SJCRH30 (cell line): ENCODE results near the gene RAF1. TPM values are rescaled to one million over a fixed set of nuclear protein-coding genes. Genes with fewer than 3 reads are reported as not detected.
"Not testable (repeated sequence)": the region's sequence is repeated elsewhere in the genome, so short reads cannot be mapped to it uniquely, and the experiment has no call there.

Experiments
- DNase-seq, 2 experiments: peaks; one replicate each; pipeline ENCODE4 v3.0.0-alpha.2; 2015 to 2020
- H3K27ac ChIP-seq: fragments of 250-450 bp; sonication (Bioruptor Pico); 2 replicates; pipeline ENCODE4 v1.5.1; 2020; ENCODE audit warnings: mild to moderate bottlenecking, moderate library complexity
- H3K27me3 ChIP-seq: fragments of 250-450 bp; sonication (Bioruptor Pico); 2 replicates; pipeline ENCODE4 v1.5.1; 2020; ENCODE audit warnings: mild to moderate bottlenecking, moderate library complexity
- H3K36me3 ChIP-seq: fragments of 250-450 bp; sonication (Bioruptor Pico); 2 replicates; pipeline ENCODE4 v1.5.1; 2020; ENCODE audit warnings: mild to moderate bottlenecking, moderate library complexity
- H3K4me1 ChIP-seq: fragments of 250-450 bp; sonication (Bioruptor Pico); 2 replicates; pipeline ENCODE4 v1.5.1; 2020; ENCODE audit warnings: mild to moderate bottlenecking, moderate library complexity
- H3K4me3 ChIP-seq: fragments of 250-450 bp; sonication (Bioruptor Pico); 2 replicates; pipeline ENCODE4 v1.5.1; 2020; ENCODE audit warnings: mild to moderate bottlenecking, moderate library complexity
- H3K9me3 ChIP-seq: fragments of 250-450 bp; sonication (Bioruptor Pico); replicated peaks from 2 replicates; pipeline ENCODE4 v1.5.1; 2020; ENCODE audit warnings: mild to moderate bottlenecking, moderate library complexity
- total RNA-seq: library from RNA; depleted of rRNA; stranded (reverse); fragments of >200 nt; shearing (Covaris generic); gene quantifications from 2 replicates; pipeline ENCODE4 v1.2.3, GENCODE V29; 2014

Gene RAF1
- total RNA-seq, 1 experiment from 2014 or later, result 129 TPM

- H3K27ac ChIP-seq, result no peak overlapping the region
- peaks cover 5% of the 10 kb centered on the region; the same call in 1 of the 2 replicates for H3K4me1 ChIP-seq
- H3K4me3 ChIP-seq, result no peak overlapping the region
- H3K36me3 ChIP-seq, result no peaks in the 10 kb centered on the region
- no peaks in the 10 kb centered on the region for H3K9me3 ChIP-seq
- 0 out of 2 replicates have a peak, but pooled peaks cover 2% of the 10 kb centered on the region for H3K27me3 ChIP-seq
- no peak for DNase-seq
Observed at GRCh38 chr3:12689997-12690711, 26.2 kb upstream of the RAF1 start.

- DNase-seq, result no peak
- no peak overlapping the region for H3K4me3 ChIP-seq
- no peak overlapping the region for H3K27ac ChIP-seq
- H3K4me1 ChIP-seq, result peaks cover 5% of the 10 kb centered on the region; the same call in 1 of the 2 replicates
- no peaks in the 10 kb centered on the region for H3K9me3 ChIP-seq
- H3K27me3 ChIP-seq, result no peaks in the 10 kb centered on the region
- no peaks in the 10 kb centered on the region for H3K36me3 ChIP-seq
Observed at GRCh38 chr3:12687948-12688347, 24.0 kb upstream of the RAF1 start.

GRCh38 chr3:12686096-12686495 is 22.2 kb upstream of the RAF1 start:
- Histone ChIP-seq H3K27me3 (no peaks in the 10 kb centered on the region), H3K36me3 (no peaks in the 10 kb centered on the region), H3K4me3 (no peak overlapping the region), H3K4me1 (peaks cover 12% of the 10 kb centered on the region), H3K9me3 (no peaks in the 10 kb centered on the region), H3K27ac (no peak overlapping the region)
- DNase-seq, result no peak

GRCh38 chr3:12681943-12682390 is 18.1 kb upstream of the RAF1 start:
- Histone ChIP-seq H3K9me3 (no peaks in the 10 kb centered on the region), H3K4me3 (no peak overlapping the region), H3K36me3 (no peaks in the 10 kb centered on the region), H3K27me3 (no peaks in the 10 kb centered on the region), H3K27ac (no peak overlapping the region), H3K4me1 (peaks cover 15% of the 10 kb centered on the region)
- DNase-seq, result no peak

- no peaks in the 10 kb centered on the region for H3K27me3 ChIP-seq
- H3K27ac ChIP-seq, result no peak overlapping the region
- DNase-seq, result no peak
- no peaks in the 10 kb centered on the region for H3K9me3 ChIP-seq
- no peaks in the 10 kb centered on the region for H3K36me3 ChIP-seq
- no peak overlapping the region for H3K4me3 ChIP-seq
- H3K4me1 ChIP-seq, result peaks cover 15% of the 10 kb centered on the region
Observed at GRCh38 chr3:12681089-12681942, 17.4 kb upstream of the RAF1 start.

- H3K27ac ChIP-seq, result 0 out of 2 replicates have a peak overlapping the region, but pooled peaks have one; percentile 5
- DNase-seq, result peak; percentile 94 to 97
- peaks cover 15% of the 10 kb centered on the region for H3K4me1 ChIP-seq
- no peak overlapping the region for H3K4me3 ChIP-seq
- H3K36me3 ChIP-seq, result no peaks in the 10 kb centered on the region
- no peaks in the 10 kb centered on the region for H3K9me3 ChIP-seq
- H3K27me3 ChIP-seq, result no peaks in the 10 kb centered on the region
Observed at GRCh38 chr3:12679468-12679867, 15.6 kb upstream of the RAF1 start.

GRCh38 chr3:12677616-12678015 is 13.7 kb upstream of the RAF1 start:
- no peaks in the 10 kb centered on the region for H3K27me3 ChIP-seq
- H3K36me3 ChIP-seq, result no peaks in the 10 kb centered on the region
- DNase-seq, result no peak
- H3K4me3 ChIP-seq, result no peak overlapping the region
- H3K4me1 ChIP-seq, result peaks cover 22% of the 10 kb centered on the region
- H3K9me3 ChIP-seq, result no peaks in the 10 kb centered on the region
- H3K27ac ChIP-seq, result no peak overlapping the region

- no peak for DNase-seq
- H3K27me3 ChIP-seq, result no peaks in the 10 kb centered on the region
- no peaks in the 10 kb centered on the region for H3K36me3 ChIP-seq
- H3K4me3 ChIP-seq, result no peak overlapping the region
- no peak overlapping the region for H3K27ac ChIP-seq
- no peaks in the 10 kb centered on the region for H3K9me3 ChIP-seq
- H3K4me1 ChIP-seq, result peaks cover 14% of the 10 kb centered on the region
Observed at GRCh38 chr3:12675115-12675810, 11.3 kb upstream of the RAF1 start.

GRCh38 chr3:12673956-12674736 is 10.2 kb upstream of the RAF1 start:
- H3K4me3 ChIP-seq, DNase-seq, H3K36me3 ChIP-seq, H3K27ac ChIP-seq, H3K9me3 ChIP-seq, H3K27me3 ChIP-seq, H3K4me1 ChIP-seq: not testable (repeated sequence)

- H3K27me3 ChIP-seq, result no peaks in the 10 kb centered on the region
- DNase-seq, result no peak
- no peaks in the 10 kb centered on the region for H3K36me3 ChIP-seq
- H3K4me3 ChIP-seq, result no peak overlapping the region
- no peak overlapping the region for H3K27ac ChIP-seq
- H3K4me1 ChIP-seq, result peaks cover 7% of the 10 kb centered on the region; the same call in 1 of the 2 replicates
- no peaks in the 10 kb centered on the region for H3K9me3 ChIP-seq
Observed at GRCh38 chr3:12671120-12671450, 7.2 kb upstream of the RAF1 start.

GRCh38 chr3:12670365-12671119 is 6.6 kb upstream of the RAF1 start:
- no peaks in the 10 kb centered on the region for H3K9me3 ChIP-seq
- peaks cover 7% of the 10 kb centered on the region; the same call in 1 of the 2 replicates for H3K4me1 ChIP-seq
- no peak overlapping the region for H3K4me3 ChIP-seq
- H3K27ac ChIP-seq, result no peak overlapping the region
- H3K36me3 ChIP-seq, result no peaks in the 10 kb centered on the region
- H3K27me3 ChIP-seq, result no peaks in the 10 kb centered on the region
- DNase-seq, result no peak

GRCh38 chr3:12663401-12663935 is 449 bp downstream of the RAF1 start:
- H3K27ac ChIP-seq, result peak overlapping the region; percentile 98
- no peaks in the 10 kb centered on the region for H3K9me3 ChIP-seq
- no peaks in the 10 kb centered on the region for H3K27me3 ChIP-seq
- peaks cover 16% of the 10 kb centered on the region for H3K4me1 ChIP-seq
- DNase-seq, result peak; percentile 44 to 55
- H3K4me3 ChIP-seq, result peak overlapping the region; percentile 97
- no peaks in the 10 kb centered on the region for H3K36me3 ChIP-seq

- H3K27me3 ChIP-seq, result no peaks in the 10 kb centered on the region
- no peaks in the 10 kb centered on the region for H3K36me3 ChIP-seq
- H3K4me3 ChIP-seq, result peak overlapping the region; percentile 97
- H3K27ac ChIP-seq, result peak overlapping the region; percentile 98
- peak; percentile 60 to 73 for DNase-seq
- H3K9me3 ChIP-seq, result no peaks in the 10 kb centered on the region
- H3K4me1 ChIP-seq, result peaks cover 22% of the 10 kb centered on the region
Observed at GRCh38 chr3:12662593-12663400, 1.1 kb downstream of the RAF1 start.
